GM12892 (cell line): Measurements from ENCODE around the gene PRR16.

Experiments
- POLR2A ChIP-seq: IDR thresholded peaks from 2 replicates; pipeline ENCODE4 v1.6.1; 2011; ENCODE audit warnings: low read depth, low read length, control low read depth
- POLR2AphosphoS5 ChIP-seq: IDR thresholded peaks from 2 replicates; pipeline ENCODE4 v1.6.1; 2011; ENCODE audit warnings: low read depth, low read length, control low read depth
- TAF1 ChIP-seq: IDR thresholded peaks from 2 replicates; pipeline ENCODE4 v1.6.1; 2011; ENCODE audit warnings: low read depth, mild to moderate bottlenecking, control low read depth, low read length, borderline replicate concordance

DNA sequence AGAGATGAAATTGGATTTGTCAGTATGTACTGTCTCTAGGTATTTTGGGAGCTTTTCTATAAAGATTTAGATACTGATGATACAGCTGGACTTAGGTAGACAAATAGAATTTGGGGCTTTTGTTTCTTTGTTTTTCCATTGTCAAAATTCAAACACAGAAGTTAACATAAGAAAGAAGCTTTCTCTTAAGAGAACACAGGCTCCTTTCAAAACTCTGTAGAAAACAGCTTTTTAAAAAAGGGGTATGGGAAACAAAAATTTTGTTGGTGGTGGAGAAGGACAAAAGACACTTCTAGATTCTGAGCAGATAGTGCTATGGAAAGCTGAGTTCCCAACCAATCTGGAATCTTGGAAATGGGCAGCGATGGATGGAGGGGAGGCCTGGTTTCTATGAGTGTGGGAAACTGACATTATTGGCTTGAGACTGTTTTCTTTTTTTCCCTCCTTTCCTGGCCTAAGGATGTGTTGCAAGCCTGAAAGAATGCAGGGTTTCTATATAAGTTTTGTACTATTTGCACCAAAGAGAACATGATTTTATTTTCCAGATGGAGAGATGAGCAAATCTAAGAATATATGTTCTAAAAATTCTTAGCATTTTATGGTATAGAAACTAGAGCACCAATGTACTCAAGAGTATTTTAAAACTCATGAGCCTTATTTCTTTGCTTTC lies 240.0 kb downstream of the PRR16 start:
- TF ChIP-seq POLR2A (no peak), TAF1 (no peak), POLR2AphosphoS5 (no peak)
